ENCODE data around the gene PEAR1.

The PEAR1 gene

DNA sequence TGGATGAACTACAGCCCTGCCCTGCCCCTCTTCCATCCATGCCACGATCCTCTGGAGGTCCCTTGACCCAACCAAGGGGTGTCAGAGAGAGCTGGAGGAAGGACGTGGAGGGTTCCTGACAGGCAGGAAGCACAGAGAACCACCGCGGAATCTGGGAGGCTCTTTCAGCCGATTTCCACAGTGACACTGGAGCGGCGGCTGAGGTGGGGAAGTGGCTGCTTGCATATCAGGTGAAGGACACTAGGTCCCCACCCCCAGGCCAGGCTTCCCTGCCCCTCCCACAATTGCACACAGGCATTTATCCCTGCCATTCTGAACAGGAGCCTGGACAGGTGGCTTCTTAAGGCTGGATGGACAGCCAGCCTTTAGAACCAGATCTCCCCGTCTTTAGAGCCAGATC lies 44.4 kb downstream of the PEAR1 start:
- DNase-seq: no peak
- Histone ChIP-seq H3K27me3 (ENCODE audit: insufficient read depth, low read depth, severe bottlenecking) (no peaks in the 10 kb centered on the region), H3K4me3 (ENCODE audit: low read depth, low read length) (no peak overlapping the region), H3K36me3 (peaks cover 81% of the 10 kb centered on the region), H3K9me3 (ENCODE audit: severe bottlenecking) (no peaks in the 10 kb centered on the region), H3K27ac (no peak overlapping the region)
- TF ChIP-seq, protein P1, sequence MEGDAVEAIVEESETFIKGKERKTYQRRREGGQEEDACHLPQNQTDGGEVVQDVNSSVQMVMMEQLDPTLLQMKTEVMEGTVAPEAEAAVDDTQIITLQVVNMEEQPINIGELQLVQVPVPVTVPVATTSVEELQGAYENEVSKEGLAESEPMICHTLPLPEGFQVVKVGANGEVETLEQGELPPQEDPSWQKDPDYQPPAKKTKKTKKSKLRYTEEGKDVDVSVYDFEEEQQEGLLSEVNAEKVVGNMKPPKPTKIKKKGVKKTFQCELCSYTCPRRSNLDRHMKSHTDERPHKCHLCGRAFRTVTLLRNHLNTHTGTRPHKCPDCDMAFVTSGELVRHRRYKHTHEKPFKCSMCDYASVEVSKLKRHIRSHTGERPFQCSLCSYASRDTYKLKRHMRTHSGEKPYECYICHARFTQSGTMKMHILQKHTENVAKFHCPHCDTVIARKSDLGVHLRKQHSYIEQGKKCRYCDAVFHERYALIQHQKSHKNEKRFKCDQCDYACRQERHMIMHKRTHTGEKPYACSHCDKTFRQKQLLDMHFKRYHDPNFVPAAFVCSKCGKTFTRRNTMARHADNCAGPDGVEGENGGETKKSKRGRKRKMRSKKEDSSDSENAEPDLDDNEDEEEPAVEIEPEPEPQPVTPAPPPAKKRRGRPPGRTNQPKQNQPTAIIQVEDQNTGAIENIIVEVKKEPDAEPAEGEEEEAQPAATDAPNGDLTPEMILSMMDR (IDR thresholded peaks at IDR 0.05; ENCODE audit: low read depth, low read length): no peak

DNA sequence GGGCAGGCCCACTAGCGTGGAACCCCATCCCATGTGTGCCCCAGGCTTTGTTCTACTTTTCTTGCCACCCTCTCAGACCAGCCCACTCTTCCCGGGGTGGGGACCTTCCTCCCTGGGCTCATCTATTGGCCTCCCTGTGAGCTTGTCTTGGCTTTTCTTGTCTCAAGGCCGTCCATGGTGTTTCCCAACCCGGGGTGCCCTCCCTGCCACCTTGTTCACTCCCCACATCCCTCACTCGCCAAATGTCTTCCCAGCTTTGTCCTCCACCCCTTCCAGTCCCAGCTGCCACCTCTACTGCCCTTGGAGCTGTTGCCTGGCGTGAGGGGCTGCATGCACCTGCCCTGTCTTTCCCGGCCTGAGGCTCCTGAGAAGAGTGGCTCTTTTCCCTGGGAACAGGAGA lies 45.3 kb downstream of the PEAR1 start:
- Histone ChIP-seq H3K36me3 (peaks cover 90% of the 10 kb centered on the region), H3K27ac (no peak overlapping the region), H3K27me3 (ENCODE audit: insufficient read depth, low read depth, severe bottlenecking) (no peaks in the 10 kb centered on the region), H3K9me3 (ENCODE audit: severe bottlenecking) (no peaks in the 10 kb centered on the region), H3K4me3 (ENCODE audit: low read depth, low read length) (no peak overlapping the region)
- no peak for DNase-seq
- TF ChIP-seq, protein P1 (IDR thresholded peaks at IDR 0.05; ENCODE audit: low read depth, low read length): no peak

DNA sequence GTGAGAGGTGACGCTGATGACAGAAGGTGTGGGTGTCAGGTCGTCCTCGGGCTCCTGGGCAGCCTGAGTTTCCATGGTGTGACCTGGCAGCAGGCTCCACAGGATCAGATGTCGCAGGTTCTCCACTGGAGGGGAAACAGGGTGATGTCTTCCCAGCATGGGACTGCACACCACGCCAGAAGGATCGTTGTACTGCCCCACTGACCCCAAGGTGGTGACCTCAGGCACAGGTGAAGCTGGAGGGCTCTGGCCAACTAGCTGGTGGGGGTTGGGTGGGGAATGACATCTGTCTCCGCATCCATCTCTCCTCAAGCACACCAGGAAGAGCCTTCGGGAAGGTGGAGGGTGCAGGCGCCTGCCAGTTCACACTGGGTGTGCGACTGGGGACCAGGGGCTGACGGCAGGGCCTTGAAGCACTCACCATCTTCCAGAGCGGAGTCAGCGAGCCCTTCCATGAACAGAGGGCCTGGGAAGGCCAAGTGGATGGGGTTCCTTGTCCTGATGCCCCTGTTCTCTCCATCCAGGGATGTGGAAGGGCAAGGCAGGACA lies 46.3 kb downstream of the PEAR1 start:
- H3K27me3 ChIP-seq (ENCODE audit: insufficient read depth, low read depth, severe bottlenecking): no peaks in the 10 kb centered on the region
- TF ChIP-seq, protein P1 (IDR thresholded peaks at IDR 0.05; ENCODE audit: low read depth, low read length): no peak
- no peaks in the 10 kb centered on the region for H3K9me3 ChIP-seq (ENCODE audit: severe bottlenecking)
- H3K36me3 ChIP-seq: peaks cover 98% of the 10 kb centered on the region
- no peak for DNase-seq
- H3K27ac ChIP-seq: no peak overlapping the region
- H3K4me3 ChIP-seq (ENCODE audit: low read depth, low read length): no peak overlapping the region

DNA sequence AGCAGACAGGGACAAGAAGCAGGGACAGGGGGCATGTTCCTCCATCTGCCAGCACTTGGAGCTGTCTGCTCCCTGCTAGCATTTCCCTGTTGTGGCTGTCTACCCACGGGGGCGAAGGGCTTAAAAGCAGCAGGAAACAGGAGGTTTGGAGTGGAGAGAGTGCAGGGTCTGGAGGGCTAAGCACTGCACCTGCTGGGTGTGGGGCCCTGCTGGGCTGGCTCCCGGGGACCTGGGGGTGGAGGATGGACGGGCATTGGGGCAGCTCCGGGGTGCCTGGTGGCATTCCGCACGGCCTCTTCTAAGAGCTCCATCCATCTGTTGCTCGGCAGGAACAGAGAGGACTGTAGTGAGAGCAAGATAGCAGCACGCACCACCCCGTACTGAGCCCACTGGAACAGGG lies 48.2 kb downstream of the PEAR1 start:
- Histone ChIP-seq H3K27ac (no peak overlapping the region), H3K36me3 (peaks cover 100% of the 10 kb centered on the region), H3K27me3 (ENCODE audit: insufficient read depth, low read depth, severe bottlenecking) (no peaks in the 10 kb centered on the region), H3K9me3 (ENCODE audit: severe bottlenecking) (no peaks in the 10 kb centered on the region), H3K4me3 (ENCODE audit: low read depth, low read length) (no peak overlapping the region)
- DNase-seq: no peak
- TF ChIP-seq, protein P1 (IDR thresholded peaks at IDR 0.05; ENCODE audit: low read depth, low read length): no peak

DNA sequence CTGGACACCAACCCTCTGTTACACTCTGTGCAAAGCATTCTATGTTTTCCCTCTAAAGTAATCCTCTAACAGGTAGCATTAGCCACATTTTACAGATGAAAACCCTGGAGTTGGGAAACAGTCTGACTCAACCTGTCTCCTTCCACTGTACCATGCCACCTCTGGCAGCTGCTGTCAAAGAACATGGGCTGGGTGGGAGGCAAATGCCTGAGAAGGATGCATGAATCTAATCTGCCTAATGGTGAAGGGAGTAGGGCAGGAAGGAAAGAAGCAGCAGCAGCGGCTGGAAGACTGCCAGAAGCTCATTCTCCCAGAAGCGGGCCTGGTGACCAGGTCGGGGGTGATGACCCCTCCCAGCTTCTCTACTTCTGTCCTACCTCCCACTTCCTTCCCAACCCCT lies 48.7 kb downstream of the PEAR1 start:
- TF ChIP-seq, protein P1 (IDR thresholded peaks at IDR 0.05; ENCODE audit: low read depth, low read length): no peak
- no peak overlapping the region for H3K27ac ChIP-seq
- no peak overlapping the region for H3K4me3 ChIP-seq (ENCODE audit: low read depth, low read length)
- H3K27me3 ChIP-seq (ENCODE audit: insufficient read depth, low read depth, severe bottlenecking): no peaks in the 10 kb centered on the region
- DNase-seq: no peak
- no peaks in the 10 kb centered on the region for H3K9me3 ChIP-seq (ENCODE audit: severe bottlenecking)
- peaks cover 100% of the 10 kb centered on the region for H3K36me3 ChIP-seq

DNA sequence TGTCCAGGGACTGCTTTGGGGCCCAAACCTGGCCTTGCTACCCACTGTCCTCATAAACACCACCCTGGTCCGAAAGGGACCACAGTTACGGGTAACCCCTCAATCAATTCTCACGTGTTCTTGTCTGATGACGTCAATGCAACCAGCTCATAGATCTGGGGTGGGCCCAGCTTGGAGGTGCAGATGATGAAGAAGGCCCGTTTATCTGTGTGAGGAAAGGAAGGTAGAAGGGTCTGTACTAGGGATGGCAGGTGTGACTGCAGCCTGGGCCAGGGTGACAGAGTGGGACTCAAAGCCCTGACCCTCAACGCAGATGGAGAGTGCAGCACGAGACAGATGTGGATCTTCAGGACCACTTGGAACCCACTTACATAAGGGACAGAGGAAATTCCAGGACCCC lies 49.1 kb downstream of the PEAR1 start:
- TF ChIP-seq, protein P1 (IDR thresholded peaks at IDR 0.05; ENCODE audit: low read depth, low read length): no peak
- peaks cover 100% of the 10 kb centered on the region for H3K36me3 ChIP-seq

More for the DNA sequence above, 49.1 kb downstream of the PEAR1 start:
- DNase-seq: no peak
- H3K9me3 ChIP-seq (ENCODE audit: severe bottlenecking): no peaks in the 10 kb centered on the region
- H3K27ac ChIP-seq: no peak overlapping the region
- no peaks in the 10 kb centered on the region for H3K27me3 ChIP-seq (ENCODE audit: insufficient read depth, low read depth, severe bottlenecking)
- H3K4me3 ChIP-seq (ENCODE audit: low read depth, low read length): no peak overlapping the region
